HCT116 (cell line): ENCODE measurements around the gene ZSCAN21. TPM values are rescaled to one million over a fixed set of nuclear protein-coding genes. Genes with fewer than 3 reads are reported as not detected.

Source experiments
- EGR1 ChIP-seq: IDR thresholded peaks from 2 replicates; pipeline ENCODE4 v1.6.1; 2012; ENCODE audit warnings: low read depth
- EZH2phosphoT487 ChIP-seq: fragments of 200-600 bp; IDR thresholded peaks from 2 replicates; pipeline ENCODE4 v1.6.1; 2018; ENCODE audit warnings: antibody characterized with exemption, borderline replicate concordance
- FOSL1 ChIP-seq: IDR thresholded peaks from 2 replicates; pipeline ENCODE4 v1.6.1; 2012; ENCODE audit warnings: low read depth
- JUND ChIP-seq: IDR thresholded peaks from 2 replicates; pipeline ENCODE4 v1.6.1; 2012
- POLR2AphosphoS5 ChIP-seq: IDR thresholded peaks from 2 replicates; pipeline ENCODE4 v1.6.1; 2011; ENCODE audit warnings: mild to moderate bottlenecking, low read depth, low read length, moderate library complexity
- RAD21 ChIP-seq: IDR thresholded peaks from 2 replicates; pipeline ENCODE4 v1.6.1; 2012; ENCODE audit warnings: low read depth, mild to moderate bottlenecking
- SP1 ChIP-seq: IDR thresholded peaks from 2 replicates; pipeline ENCODE4 v1.6.1; 2012; ENCODE audit warnings: low read depth
- YY1 ChIP-seq: IDR thresholded peaks from 2 replicates; pipeline ENCODE4 v1.6.1; 2011; ENCODE audit warnings: low read length, low read depth, moderate library complexity, mild to moderate bottlenecking; ENCODE audit not compliant: insufficient replicate concordance; ENCODE audit errors: extremely low read depth
- ZFX ChIP-seq: fragments of 450-650 bp; IDR thresholded peaks from 2 replicates; pipeline ENCODE4 v1.6.1; 2017
- ZNF274 ChIP-seq: fragments of 200-500 bp; sonication (Bioruptor generic); IDR thresholded peaks from 2 replicates; pipeline ENCODE4 v1.6.1; 2014; ENCODE audit warnings: mild to moderate bottlenecking, low read depth, low read length, inconsistent platforms
- total RNA-seq: library from RNA; stranded (reverse); gene quantifications from one replicate; pipeline ENCODE4 v1.2.1, GENCODE V29; 2021; ENCODE audit not compliant: unreplicated experiment
- TF ChIP-seq, protein P1 (sequence below): IDR thresholded peaks from 2 replicates; pipeline ENCODE4 v1.6.1; 2012; ENCODE audit warnings: low read depth

Gene ZSCAN21
- total RNA-seq, 1 experiment from 2014 or later, result 10.3 TPM

DNA sequence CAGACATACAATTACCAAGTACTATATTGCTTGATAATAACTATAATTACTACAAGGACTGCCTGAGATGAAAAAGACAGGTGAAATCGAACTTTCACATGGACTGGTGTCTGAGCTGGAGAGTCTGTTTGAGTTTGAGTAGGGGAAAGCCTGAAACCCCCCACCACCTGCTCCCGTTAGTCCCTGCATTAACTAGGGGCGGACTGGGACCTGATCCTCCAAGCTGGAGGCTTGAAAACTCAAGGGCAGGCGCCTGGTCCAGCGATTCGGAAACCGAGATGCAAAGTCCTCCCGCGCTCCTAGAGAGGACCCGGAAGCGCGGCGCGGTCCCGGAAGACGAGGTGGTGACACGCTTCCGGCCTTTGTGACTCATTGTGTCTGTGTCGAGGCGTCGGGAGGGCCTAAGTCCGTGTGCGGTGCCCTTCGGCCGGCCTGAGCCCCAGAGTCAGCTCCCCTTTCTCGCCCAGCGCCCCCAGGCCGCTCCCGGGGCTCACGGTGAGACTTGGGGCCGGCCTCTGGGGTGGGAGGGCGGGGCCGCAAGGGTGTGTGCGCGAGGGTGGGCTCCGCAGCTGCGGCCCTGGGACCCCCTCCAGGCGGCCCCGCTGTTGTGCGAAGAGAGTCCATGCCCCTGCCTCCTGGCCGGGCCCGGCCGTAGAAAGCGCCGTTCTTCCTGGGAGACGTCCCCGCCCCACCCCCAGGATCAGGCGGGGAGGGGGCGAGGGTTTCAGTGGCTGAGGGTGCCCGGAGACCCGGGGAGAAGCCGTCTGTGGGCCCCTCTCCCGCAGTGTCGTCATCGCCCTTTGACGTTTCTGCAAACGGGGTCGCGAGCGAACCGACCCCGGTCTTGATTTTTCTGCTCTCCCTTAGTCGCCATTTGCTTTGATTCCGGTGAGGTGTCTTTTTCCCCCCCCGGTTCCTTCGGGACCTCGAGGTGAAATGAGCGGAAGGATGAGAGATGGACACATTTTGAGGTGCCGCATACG, 34.1 kb upstream of the ZSCAN21 start, which contains the start of gene ZKSCAN1 (continued):
- TF ChIP-seq SP1 (peak; percentile 42; the same call in 1 of the 2 replicates), ZNF274 (no peak), FOSL1 (peak; percentile 80), EGR1 (no peak), RAD21 (no peak), JUND (peak; percentile 80), YY1 (peak; percentile 69), ZFX (peak; percentile 83; the same call in 1 of the 2 replicates), EZH2phosphoT487 (no peak), POLR2AphosphoS5 (peak; percentile 97)
- TF ChIP-seq, protein P1, sequence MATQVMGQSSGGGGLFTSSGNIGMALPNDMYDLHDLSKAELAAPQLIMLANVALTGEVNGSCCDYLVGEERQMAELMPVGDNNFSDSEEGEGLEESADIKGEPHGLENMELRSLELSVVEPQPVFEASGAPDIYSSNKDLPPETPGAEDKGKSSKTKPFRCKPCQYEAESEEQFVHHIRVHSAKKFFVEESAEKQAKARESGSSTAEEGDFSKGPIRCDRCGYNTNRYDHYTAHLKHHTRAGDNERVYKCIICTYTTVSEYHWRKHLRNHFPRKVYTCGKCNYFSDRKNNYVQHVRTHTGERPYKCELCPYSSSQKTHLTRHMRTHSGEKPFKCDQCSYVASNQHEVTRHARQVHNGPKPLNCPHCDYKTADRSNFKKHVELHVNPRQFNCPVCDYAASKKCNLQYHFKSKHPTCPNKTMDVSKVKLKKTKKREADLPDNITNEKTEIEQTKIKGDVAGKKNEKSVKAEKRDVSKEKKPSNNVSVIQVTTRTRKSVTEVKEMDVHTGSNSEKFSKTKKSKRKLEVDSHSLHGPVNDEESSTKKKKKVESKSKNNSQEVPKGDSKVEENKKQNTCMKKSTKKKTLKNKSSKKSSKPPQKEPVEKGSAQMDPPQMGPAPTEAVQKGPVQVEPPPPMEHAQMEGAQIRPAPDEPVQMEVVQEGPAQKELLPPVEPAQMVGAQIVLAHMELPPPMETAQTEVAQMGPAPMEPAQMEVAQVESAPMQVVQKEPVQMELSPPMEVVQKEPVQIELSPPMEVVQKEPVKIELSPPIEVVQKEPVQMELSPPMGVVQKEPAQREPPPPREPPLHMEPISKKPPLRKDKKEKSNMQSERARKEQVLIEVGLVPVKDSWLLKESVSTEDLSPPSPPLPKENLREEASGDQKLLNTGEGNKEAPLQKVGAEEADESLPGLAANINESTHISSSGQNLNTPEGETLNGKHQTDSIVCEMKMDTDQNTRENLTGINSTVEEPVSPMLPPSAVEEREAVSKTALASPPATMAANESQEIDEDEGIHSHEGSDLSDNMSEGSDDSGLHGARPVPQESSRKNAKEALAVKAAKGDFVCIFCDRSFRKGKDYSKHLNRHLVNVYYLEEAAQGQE, result no peak
